ENCODE measurements around the gene SLC16A12. TPM values are rescaled to one million over a fixed set of nuclear protein-coding genes. Genes with fewer than 3 reads are reported as not detected.

Gene SLC16A12
- total and polyA plus RNA-seq, 2 of the 8 experiments (the other 6 are each of a cell fraction or from before 2014, with no cell fraction given), result 1.6 to 1.9 TPM

DNA sequence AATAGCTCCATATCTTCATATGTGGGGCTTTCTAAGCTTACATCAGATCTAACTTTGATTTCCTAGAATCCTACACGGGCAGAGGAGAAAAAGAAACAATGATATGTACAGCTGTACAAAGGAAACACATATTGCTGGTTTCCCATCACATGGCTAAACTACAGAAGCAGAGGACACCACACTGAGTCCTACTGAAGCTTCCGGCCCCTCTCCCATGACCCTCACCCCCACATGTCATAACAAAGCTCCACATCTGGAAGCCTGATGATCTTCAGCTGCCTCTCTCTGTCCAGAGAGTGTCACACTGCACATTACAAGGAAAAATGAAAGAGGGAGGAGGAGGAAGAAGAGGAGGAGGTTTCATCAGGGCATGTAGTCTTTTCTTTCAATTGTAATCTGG, 14.0 kb downstream of the SLC16A12 start (continued):
- TF ChIP-seq BRCA1 (IDR thresholded peaks at IDR 0.05; ENCODE audit: low read depth, low read length), result no peak
- TF ChIP-seq NANOG (IDR thresholded peaks at IDR 0.05; ENCODE audit: insufficient read depth, low read depth, low read length, poor library complexity, severe bottlenecking), result no peak
- TF ChIP-seq BCL11A (IDR thresholded peaks at IDR 0.05; ENCODE audit: low read depth in 2 of 2, low read length in 2 of 2), result no peak
- TF ChIP-seq CEBPB (IDR thresholded peaks at IDR 0.05; ENCODE audit: low read depth, low read length), result no peak

Measured in H1 (cell line).